Loucy (cell line): ENCODE results near the gene CIB2.

Experiments used
- H2AFZ ChIP-seq: fragments of 200-600 bp; sonication (generic); 2 replicates; pipeline ENCODE4 v1.6.0; 2016; ENCODE audit warnings: antibody characterized with exemption, mild to moderate bottlenecking, low read length, moderate library complexity
- H3F3A ChIP-seq: fragments of 200-600 bp; 2 replicates; pipeline ENCODE4 v1.6.0; 2016; ENCODE audit warnings: antibody characterized with exemption, low read depth, mild to moderate bottlenecking
- H3K27me3 ChIP-seq: fragments of 200-600 bp; sonication (generic); 2 replicates; pipeline ENCODE4 v1.6.1; 2014; ENCODE audit warnings: low read length, mild to moderate bottlenecking; ENCODE audit not compliant: insufficient read depth, poor library complexity, severe bottlenecking
- H3K36me3 ChIP-seq: fragments of 200-600 bp; sonication (generic); 2 replicates; pipeline ENCODE4 v1.6.1; 2016; ENCODE audit warnings: low read length; ENCODE audit not compliant: insufficient read depth
- H3K4me1 ChIP-seq: fragments of 200-600 bp; sonication (generic); 2 replicates; pipeline ENCODE4 v1.5.1; 2014; ENCODE audit warnings: low read length, mild to moderate bottlenecking; ENCODE audit not compliant: insufficient read depth, poor library complexity, severe bottlenecking
- H3K4me2 ChIP-seq: fragments of 200-600 bp; sonication (generic); 2 replicates; pipeline ENCODE4 v1.6.0; 2014; ENCODE audit warnings: antibody characterized with exemption, low read length, low read depth, mild to moderate bottlenecking; ENCODE audit not compliant: poor library complexity, severe bottlenecking
- H3K4me3 ChIP-seq: fragments of 200-600 bp; sonication (generic); 2 replicates; pipeline ENCODE4 v1.5.1; 2014; ENCODE audit warnings: low read length, mild to moderate bottlenecking, mixed read lengths; ENCODE audit not compliant: poor library complexity, severe bottlenecking
- H3K79me2 ChIP-seq: fragments of 200-600 bp; sonication (generic); 2 replicates; pipeline ENCODE4 v1.6.1; 2014; ENCODE audit warnings: low read length; ENCODE audit not compliant: insufficient read depth
- H3K9ac ChIP-seq: fragments of 200-600 bp; sonication (generic); 2 replicates; pipeline ENCODE4 v1.6.0; 2014; ENCODE audit warnings: mild to moderate bottlenecking, low read depth, low read length, moderate library complexity; ENCODE audit not compliant: poor library complexity, severe bottlenecking
- H3K9me2 ChIP-seq: fragments of 200-600 bp; sonication (generic); replicated peaks from 2 replicates; pipeline ENCODE4 v1.6.1; 2016; ENCODE audit warnings: low read depth, low read length, mixed read lengths
- H3K9me3 ChIP-seq: fragments of 200-600 bp; sonication (generic); 2 replicates; pipeline ENCODE4 v1.6.1; 2014; ENCODE audit warnings: mild to moderate bottlenecking, antibody characterized with exemption, low read length, low read depth; ENCODE audit not compliant: insufficient read depth
- H4K20me1 ChIP-seq: fragments of 200-600 bp; sonication (generic); 2 replicates; pipeline ENCODE4 v1.6.0; 2014; ENCODE audit warnings: antibody characterized with exemption, low read length, mild to moderate bottlenecking; ENCODE audit not compliant: insufficient read depth, poor library complexity, severe bottlenecking
- CTCF ChIP-seq: fragments of 200-600 bp; sonication (generic); conservative IDR thresholded peaks from 2 replicates; pipeline ENCODE4 v1.5.1; 2014; ENCODE audit warnings: mild to moderate bottlenecking, antibody characterized with exemption, low read length
- EZH2phosphoT487 ChIP-seq: fragments of 200-600 bp; IDR thresholded peaks from 2 replicates; pipeline ENCODE4 v1.6.1; 2018; ENCODE audit warnings: antibody characterized with exemption, mild to moderate bottlenecking, moderate library complexity, borderline replicate concordance

CIB2 gene

GRCh38 chr15:78082106-78082742 lies 49.0 kb downstream of the CIB2 start:
- Histone ChIP-seq H3K9ac (peak overlapping the region; percentile 34), H3K9me3 (no peaks in the 10 kb centered on the region), H3K4me2 (no peak overlapping the region), H3K79me2 (peaks cover 5% of the 10 kb centered on the region), H3K4me1 (peaks cover 26% of the 10 kb centered on the region), H3F3A (no peaks in the 10 kb centered on the region), H3K4me3 (no peak overlapping the region), H3K9me2 (no peaks in the 10 kb centered on the region), H2AFZ (no peak overlapping the region), H3K36me3 (no peaks in the 10 kb centered on the region), H4K20me1 (no peaks in the 10 kb centered on the region), H3K27me3 (no peaks in the 10 kb centered on the region)
- TF ChIP-seq CTCF, result no peak
- TF ChIP-seq EZH2phosphoT487, result no peak

- Histone ChIP-seq H3K27me3 (no peaks in the 10 kb centered on the region), H3K79me2 (peaks cover 27% of the 10 kb centered on the region), H2AFZ (no peak overlapping the region), H3K4me3 (no peak overlapping the region), H4K20me1 (peaks cover 17% of the 10 kb centered on the region), H3K4me2 (no peak overlapping the region), H3F3A (no peaks in the 10 kb centered on the region), H3K9ac (no peak overlapping the region), H3K4me1 (peaks cover 35% of the 10 kb centered on the region), H3K9me2 (no peaks in the 10 kb centered on the region), H3K9me3 (no peaks in the 10 kb centered on the region), H3K36me3 (no peaks in the 10 kb centered on the region)
- TF ChIP-seq CTCF, result no peak
Measured at GRCh38 chr15:78080088-78080460, 51.2 kb downstream of the CIB2 start.

GRCh38 chr15:78079298-78080087 lies 51.8 kb downstream of the CIB2 start:
- H2AFZ ChIP-seq, result no peak overlapping the region
- H3K4me1 ChIP-seq, result peaks cover 37% of the 10 kb centered on the region
- no peaks in the 10 kb centered on the region for H3K9me3 ChIP-seq
- no peak for TF ChIP-seq EZH2phosphoT487
- no peak for TF ChIP-seq CTCF
- no peaks in the 10 kb centered on the region for H3K9me2 ChIP-seq
- peaks cover 32% of the 10 kb centered on the region for H3K79me2 ChIP-seq
- H3K4me3 ChIP-seq, result no peak overlapping the region
- no peak overlapping the region for H3K9ac ChIP-seq
- no peak overlapping the region for H3K4me2 ChIP-seq
- no peaks in the 10 kb centered on the region for H3F3A ChIP-seq
- H3K36me3 ChIP-seq, result no peaks in the 10 kb centered on the region
- H3K27me3 ChIP-seq, result no peaks in the 10 kb centered on the region
- H4K20me1 ChIP-seq, result peaks cover 22% of the 10 kb centered on the region
